OCI-LY1 (cell line): ENCODE measurements around the gene FBXO30.

ENCODE experiments used
- EZH2 ChIP-seq: fragments of 200-600 bp; sonication (generic), shearing (Covaris generic); IDR thresholded peaks from 2 replicates; pipeline ENCODE4 v1.8.0; 2017; ENCODE audit warnings: borderline replicate concordance, mixed run types, mild to moderate bottlenecking, antibody characterized with exemption, low read length, moderate library complexity, mixed read lengths
- TF ChIP-seq, protein P1 (sequence below): fragments of 200-600 bp; sonication (generic), shearing (Covaris generic); IDR thresholded peaks from 2 replicates; pipeline ENCODE4 v1.5.1; 2017; ENCODE audit warnings: mild to moderate bottlenecking, antibody characterized with exemption, low read length, moderate library complexity, mixed read lengths

- TF ChIP-seq, protein P1, sequence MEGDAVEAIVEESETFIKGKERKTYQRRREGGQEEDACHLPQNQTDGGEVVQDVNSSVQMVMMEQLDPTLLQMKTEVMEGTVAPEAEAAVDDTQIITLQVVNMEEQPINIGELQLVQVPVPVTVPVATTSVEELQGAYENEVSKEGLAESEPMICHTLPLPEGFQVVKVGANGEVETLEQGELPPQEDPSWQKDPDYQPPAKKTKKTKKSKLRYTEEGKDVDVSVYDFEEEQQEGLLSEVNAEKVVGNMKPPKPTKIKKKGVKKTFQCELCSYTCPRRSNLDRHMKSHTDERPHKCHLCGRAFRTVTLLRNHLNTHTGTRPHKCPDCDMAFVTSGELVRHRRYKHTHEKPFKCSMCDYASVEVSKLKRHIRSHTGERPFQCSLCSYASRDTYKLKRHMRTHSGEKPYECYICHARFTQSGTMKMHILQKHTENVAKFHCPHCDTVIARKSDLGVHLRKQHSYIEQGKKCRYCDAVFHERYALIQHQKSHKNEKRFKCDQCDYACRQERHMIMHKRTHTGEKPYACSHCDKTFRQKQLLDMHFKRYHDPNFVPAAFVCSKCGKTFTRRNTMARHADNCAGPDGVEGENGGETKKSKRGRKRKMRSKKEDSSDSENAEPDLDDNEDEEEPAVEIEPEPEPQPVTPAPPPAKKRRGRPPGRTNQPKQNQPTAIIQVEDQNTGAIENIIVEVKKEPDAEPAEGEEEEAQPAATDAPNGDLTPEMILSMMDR, result no peak
- no peak for TF ChIP-seq EZH2
Measured at GRCh38 chr6:145860562-145860961, 46.0 kb upstream of the FBXO30 start.
